ENCODE results near the gene OSBPL3.
A peak's percentile ranks its signal among the peaks of the same experiment; 100 is the strongest.

The OSBPL3 gene

DNA sequence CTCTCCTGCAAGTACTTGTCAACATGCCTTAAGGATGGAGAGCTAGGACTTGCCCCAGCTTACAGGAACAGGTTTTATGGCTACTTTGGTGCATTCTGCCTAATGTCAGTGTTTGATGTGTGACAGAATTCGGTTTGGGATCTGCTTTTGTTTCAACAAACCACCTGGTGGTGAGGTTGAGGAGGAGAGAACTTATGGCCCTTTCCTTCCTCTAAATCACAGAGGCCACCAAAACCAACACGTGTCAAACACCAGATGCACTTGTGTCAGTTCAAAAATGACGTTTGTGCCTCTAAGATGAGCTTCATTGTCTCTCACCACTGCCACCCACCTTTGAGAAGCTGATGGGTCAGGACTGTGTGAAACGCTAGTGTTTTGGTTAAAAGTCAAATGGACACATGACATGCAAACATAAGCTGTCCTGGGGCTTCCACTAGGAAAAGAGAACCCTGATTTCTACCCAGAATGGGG lies 83.9 kb downstream of the OSBPL3 start:
- DNase-seq (ENCODE audit: low spot score): peak; percentile 51

DNA sequence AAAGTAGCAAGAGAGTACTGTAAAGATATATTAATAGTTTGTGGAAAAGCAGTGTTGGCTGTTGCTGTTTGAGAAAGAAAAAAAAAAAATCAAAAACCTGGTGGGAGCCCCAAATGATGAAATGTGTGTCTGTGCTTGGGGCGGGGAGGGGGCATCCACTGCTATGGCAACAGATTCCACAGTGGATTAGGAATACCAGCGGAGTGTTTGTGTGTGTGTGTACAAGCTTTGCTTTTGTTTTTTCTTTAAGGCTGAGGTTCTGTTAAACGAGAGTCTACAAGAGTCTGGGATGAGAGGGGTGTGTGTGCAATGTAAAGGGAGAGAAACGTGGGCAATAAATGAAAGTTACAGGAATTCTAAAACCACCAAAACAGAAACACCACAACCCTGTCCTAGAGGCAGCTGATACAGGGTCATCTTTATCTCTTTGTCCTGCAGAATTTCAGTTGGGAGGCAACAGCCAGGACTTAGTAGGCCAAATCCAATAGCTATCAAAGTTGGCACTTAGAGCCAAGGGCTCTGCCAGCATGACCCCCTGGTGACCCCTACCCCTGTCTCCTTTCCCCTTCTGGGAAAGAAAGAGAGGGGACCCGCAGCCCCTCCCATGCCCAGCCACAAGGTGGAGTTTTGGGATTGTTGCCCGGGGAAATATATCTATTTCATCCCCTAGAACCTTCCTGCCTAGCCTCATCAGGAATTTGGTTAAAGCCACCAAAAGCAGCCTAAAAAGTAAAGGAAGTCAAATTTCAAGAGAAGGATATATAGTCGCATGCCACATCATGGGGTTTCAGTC lies 85.4 kb downstream of the OSBPL3 start:
- no peak for DNase-seq (ENCODE audit: low spot score)

- no peak for DNase-seq (ENCODE audit: low spot score)
Observed at GRCh38 chr7:24891311-24891735, 88.7 kb downstream of the OSBPL3 start.

GRCh38 chr7:24889611-24890010 lies 90.4 kb downstream of the OSBPL3 start:
- no peak for DNase-seq (ENCODE audit: low spot score)

DNA sequence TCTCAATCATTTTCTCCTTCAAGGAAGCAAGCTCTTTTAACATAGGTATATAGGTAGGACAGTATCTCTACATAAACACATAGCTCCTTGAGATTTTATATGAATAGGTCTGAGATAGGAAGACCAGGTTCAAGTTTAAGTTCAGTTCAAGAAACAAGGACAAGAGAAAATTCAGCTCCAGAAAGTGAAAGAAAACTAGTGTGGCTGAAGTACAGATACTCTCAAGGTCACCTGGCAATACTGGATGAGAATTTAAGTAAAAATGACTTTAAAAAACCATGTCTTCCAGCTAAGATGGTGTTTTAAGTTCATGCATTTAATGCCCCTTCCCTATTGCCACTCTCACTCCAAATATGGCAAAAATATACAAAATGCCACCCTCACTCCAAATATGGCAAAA lies 91.3 kb downstream of the OSBPL3 start:
- no peak for DNase-seq (ENCODE audit: low spot score)

DNA sequence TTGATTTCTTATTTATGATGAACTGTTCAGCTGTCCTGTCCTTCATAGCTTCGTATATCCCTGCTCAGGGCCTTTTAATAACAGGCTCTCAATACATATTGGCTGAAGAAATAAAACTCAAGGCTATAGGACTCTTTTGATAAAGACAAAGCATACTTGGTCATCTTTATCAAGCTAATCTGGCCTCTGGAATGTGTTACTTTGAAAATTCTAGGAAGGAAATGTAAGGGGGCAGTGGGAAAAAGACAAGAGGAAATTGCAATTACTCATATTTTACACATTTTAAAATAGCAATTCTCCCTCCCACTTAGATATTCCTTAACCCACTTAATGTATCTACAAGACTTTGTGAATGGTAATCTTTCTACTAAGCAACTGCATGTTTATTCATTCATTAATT lies 94.3 kb downstream of the OSBPL3 start:
- no peak for DNase-seq (ENCODE audit: low spot score)

GRCh38 chr7:24885305-24885704 lies 94.7 kb downstream of the OSBPL3 start:
- no peak for DNase-seq (ENCODE audit: low spot score)

GRCh38 chr7:24884401-24884800 lies 95.6 kb downstream of the OSBPL3 start:
- no peak for DNase-seq (ENCODE audit: low spot score)

DNA sequence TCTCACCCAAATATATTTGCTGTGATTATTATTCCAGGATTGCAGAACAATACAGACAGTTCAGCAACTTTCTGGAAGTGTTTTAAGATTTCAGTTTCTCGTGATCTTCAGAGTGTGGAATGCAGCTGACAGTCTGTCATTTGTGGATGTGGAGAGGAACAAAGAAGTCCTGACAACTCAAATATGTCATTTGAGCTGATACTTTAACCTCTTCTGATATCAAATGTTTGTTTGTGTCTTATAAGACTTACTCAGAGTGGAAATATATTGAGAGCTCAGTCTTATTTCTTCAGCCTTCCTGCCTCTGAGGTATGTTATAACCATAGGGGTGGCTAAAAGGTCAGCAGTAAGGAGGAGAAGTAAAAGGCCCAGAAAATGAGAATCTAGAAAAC lies 96.4 kb downstream of the OSBPL3 start:
- DNase-seq (ENCODE audit: low spot score): no peak

DNA sequence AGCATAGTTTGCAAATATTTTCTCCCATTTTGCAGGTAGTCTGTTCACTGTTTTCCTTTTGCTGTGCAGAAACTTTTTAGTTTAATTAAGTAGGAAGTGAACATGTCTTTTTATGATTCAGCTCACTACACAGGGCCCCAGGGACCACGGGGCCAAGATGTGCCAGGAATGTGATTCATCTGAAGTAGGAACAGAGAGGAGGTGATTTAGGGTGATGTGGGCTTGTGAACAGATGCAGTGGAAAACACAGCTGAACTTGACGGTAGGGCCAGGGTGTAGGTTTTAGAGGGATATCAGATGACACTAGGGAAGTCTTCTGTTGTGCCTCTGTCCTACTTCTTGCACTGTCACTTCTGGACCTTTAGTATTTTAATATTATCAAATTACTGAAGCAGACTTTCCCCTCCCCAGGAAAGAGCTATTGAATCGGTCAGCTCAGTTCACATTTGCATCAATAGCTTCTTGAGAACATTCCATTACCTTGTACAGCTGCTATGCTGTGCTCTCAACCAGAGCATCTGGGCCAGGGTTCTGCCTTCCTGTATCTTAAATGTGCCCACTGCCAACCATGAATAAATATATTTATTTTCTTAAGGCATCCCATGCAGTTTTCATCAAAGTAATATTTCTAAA lies 96.9 kb downstream of the OSBPL3 start:
- DNase-seq (ENCODE audit: low spot score): no peak

GRCh38 chr7:24881623-24882022 lies 98.4 kb downstream of the OSBPL3 start:
- no peak for DNase-seq (ENCODE audit: low spot score)

DNA sequence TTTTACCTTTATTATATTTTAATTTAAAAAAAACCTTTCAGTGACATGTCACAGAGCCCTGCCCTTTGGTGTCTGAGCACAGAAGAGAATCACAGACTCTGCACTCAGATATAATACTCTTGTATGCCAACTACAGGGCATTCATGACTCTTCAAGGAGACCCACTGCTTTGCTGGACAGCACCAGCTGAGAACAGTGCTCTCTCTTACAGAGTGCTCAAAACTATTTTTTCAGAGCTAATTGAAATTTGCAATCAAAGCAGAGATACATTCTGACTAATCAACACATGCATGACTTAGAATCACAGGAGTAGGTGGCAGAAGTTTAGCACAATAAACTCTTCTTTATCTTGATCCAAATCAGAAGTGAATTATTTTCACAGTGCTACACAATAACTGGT lies 99.1 kb downstream of the OSBPL3 start:
- no peak for DNase-seq (ENCODE audit: low spot score)

- no peak for DNase-seq (ENCODE audit: low spot score)
Observed at GRCh38 chr7:24879291-24879690, 100.7 kb downstream of the OSBPL3 start.

DNA sequence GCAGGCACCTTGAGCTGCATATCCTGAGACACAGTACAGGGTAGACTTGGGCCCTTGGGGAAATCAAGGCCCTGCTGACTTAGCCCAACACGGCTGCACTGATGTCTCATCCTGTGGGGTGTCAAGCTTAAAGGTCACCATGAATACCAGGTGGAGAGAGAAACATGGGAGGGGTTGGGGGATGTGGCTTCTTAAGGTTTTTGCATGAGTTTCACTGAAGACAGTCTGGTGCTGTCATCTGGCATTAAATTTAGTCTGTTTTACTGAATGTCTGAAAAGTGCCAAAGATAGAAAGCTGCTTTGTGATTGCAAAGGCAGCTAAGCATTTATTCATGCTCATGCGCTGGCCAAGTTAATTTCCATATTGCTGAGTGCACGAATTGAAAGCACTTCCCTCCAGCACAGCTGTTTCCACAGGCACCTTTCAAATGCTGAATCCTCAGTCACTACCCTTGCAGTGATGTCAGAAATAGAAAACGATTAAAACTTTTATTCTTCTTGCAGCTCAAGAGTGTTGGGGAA lies 102.1 kb downstream of the OSBPL3 start:
- peak; percentile 70 for DNase-seq (ENCODE audit: low spot score)

- DNase-seq (ENCODE audit: low spot score): no peak
Observed at GRCh38 chr7:24874791-24875190, 105.2 kb downstream of the OSBPL3 start.

DNA sequence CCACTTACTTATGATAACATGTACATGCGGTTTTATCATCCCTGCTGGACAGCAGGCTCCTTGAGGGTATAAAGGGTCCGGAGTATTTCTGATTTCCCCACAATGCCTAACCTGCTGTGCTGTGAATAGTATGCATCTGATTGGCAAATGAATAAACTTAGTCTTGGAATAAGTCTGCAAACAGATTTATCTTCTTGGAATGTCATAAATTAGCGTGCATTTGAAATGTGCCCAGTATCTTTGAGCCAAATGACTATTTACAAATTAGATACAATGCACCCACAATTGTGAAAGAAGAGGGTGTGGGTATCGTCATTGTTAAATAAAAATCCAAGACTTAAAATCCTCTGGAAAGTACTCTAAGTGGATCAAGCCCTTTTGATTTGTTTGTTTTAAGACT lies 106.0 kb downstream of the OSBPL3 start:
- no peak for DNase-seq (ENCODE audit: low spot score)

DNA sequence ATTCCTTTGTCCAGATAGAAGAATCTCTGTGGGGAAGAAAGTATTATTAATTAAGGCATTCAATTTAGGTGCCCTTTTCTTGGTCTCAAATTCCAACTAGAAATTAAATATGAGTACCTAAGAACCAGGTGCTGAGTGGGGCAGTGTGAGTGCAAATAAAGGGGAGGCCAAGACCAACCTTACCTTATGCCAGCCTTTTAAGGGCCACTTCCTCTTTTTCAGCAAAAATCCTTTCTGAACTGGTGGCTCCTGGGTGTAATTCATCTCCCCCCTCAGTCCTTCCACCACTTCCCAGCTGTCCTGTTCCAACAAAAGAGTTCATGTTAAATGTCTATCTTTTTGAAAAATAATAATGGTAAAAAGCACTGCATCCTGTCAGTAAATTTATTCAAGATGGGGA lies 108.2 kb downstream of the OSBPL3 start:
- peak; percentile 48 for DNase-seq (ENCODE audit: low spot score)

DNA sequence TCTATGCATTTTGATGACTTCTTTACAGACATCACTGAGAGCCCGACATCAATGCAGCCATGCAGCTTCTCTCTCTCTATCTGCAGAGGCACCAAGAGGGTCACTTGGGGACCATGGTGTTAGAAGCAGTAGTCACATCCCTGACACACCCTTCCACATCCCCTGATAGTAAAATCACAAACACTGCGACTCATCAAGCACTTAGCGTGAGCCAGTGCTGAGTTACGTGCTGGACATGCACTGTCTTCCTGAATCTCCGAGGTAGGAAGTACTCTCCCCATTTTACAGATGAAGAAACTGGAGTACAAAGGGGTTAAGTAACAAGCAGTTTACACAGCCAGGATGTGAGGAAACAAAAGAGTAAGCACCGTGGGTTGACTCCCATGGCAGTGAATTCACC lies 109.2 kb downstream of the OSBPL3 start:
- no peak for DNase-seq (ENCODE audit: low spot score)

GRCh38 chr7:24869572-24869971 lies 110.4 kb downstream of the OSBPL3 start:
- DNase-seq (ENCODE audit: low spot score): no peak

DNA sequence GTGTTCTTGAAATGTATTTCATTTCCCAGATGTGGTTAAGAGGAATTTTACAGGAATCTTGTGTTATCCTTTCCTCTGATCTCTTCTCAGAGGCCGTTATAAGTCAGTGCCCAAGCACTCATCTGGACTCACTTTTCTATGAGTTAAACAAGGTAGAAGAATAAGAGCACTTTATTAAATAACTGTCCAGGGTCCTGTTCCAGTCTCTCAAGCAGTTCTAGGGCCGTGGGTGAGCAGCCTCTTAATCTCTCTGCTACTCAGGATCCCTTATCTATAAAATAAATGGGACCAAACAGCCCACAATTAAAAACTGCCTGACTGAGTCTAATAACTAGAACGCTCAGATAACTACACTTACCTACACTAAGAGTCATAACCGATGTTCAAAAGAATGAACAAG lies 111.2 kb downstream of the OSBPL3 start:
- DNase-seq (ENCODE audit: low spot score): no peak

GRCh38 chr7:24866004-24866615 lies 113.9 kb downstream of the OSBPL3 start:
- DNase-seq (ENCODE audit: low spot score): no peak

GRCh38 chr7:24864214-24864817 lies 115.7 kb downstream of the OSBPL3 start:
- DNase-seq (ENCODE audit: low spot score): no peak

DNA sequence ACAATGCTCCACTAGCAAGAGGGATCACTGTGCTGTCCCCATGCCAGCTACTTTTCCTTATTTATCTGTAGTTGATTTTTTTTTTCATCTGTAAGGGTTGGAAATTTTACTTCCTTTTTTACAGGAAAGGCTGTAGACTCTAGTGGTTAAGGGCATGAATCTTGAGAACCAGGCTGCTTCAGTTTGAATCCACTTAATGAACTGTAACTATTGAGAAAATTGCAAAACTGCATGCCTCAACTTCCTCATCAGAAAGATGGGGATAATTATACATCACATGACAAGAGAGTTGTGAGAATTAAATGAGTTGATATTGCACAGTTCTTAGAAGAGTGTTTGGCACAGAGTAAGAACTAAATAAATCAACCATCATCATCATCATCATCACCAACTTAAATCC lies 116.4 kb downstream of the OSBPL3 start:
- no peak for DNase-seq (ENCODE audit: low spot score)

Data from germinal center (tissue), 1 donor.